ENCODE measurements around the gene CNTNAP2. TPM values are rescaled to one million over a fixed set of nuclear protein-coding genes. Genes with fewer than 3 reads are reported as not detected.
"Not testable (repeated sequence)": the region's sequence is repeated elsewhere in the genome, so short reads cannot be mapped to it uniquely, and the experiment has no call there.

Gene CNTNAP2
- total RNA-seq, 2 donors from 2014 or later: 0.37 TPM; not detected in 1

GRCh38 chr7:146185844-146186243 lies 69.2 kb downstream of the CNTNAP2 start:
- H3K9me3 ChIP-seq (ENCODE audit: control insufficient read depth, low read length, poor library complexity, severe bottlenecking): no peaks in the 10 kb centered on the region
- Mint-ChIP-seq H3K27me3 (no peaks in the 10 kb centered on the region), H3K27ac (no peak overlapping the region), H3K4me3 (no peak overlapping the region), H3K4me1 (no peaks in the 10 kb centered on the region), H3K36me3 (ENCODE audit: low read depth) (no peaks in the 10 kb centered on the region)
- DNase-seq (no peak), ATAC-seq (no peak)

DNA sequence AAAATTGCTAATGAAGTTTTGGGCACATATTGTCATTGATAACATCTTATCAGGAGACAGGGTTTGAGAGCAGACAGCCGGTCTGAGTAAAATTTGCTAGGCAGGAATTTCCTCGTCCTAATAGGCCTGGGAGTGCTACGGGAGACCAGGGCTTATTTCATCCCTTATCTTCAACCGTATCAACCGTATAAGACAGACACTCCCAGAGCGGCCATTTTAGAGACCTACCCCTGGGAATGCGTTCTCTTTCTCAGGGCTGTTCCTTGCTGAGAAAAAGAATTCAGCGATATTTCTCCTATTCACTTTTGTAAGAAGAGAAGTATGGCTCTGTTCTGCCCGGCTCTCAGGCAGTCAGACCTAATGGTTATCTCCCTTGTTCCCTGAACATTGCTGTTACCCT lies 74.8 kb downstream of the CNTNAP2 start:
- ATAC-seq; H3K9me3 ChIP-seq (ENCODE audit: control insufficient read depth, low read length, poor library complexity, severe bottlenecking); H3K27me3 Mint-ChIP-seq; H3K27ac Mint-ChIP-seq; DNase-seq; H3K4me3 Mint-ChIP-seq; H3K4me1 Mint-ChIP-seq; H3K36me3 Mint-ChIP-seq (ENCODE audit: low read depth): not testable (repeated sequence)

DNA sequence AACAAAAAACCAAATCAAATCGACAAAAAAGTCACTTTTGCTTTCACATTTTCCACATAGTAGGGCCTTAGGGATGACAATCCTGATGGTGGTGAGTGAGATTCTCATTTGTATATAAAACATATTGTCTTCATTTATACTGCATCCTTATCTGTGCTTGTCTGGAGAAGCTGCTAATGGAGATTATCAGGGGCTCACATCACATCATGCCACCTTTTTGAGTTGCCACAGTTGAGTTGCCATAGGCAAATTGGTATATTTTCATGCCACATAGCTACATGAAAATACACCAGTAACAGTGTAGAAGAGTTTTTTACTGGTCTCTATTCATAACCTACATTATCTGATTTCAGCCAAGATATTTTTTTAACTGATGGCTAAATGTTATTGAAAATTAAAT lies 85.3 kb downstream of the CNTNAP2 start:
- no peak overlapping the region for H3K4me3 Mint-ChIP-seq
- H3K27me3 Mint-ChIP-seq: no peaks in the 10 kb centered on the region
- no peaks in the 10 kb centered on the region for H3K36me3 Mint-ChIP-seq (ENCODE audit: low read depth)
- no peaks in the 10 kb centered on the region for H3K4me1 Mint-ChIP-seq
- no peak for ATAC-seq
- H3K9me3 ChIP-seq (ENCODE audit: control insufficient read depth, low read length, poor library complexity, severe bottlenecking): no peaks in the 10 kb centered on the region
- DNase-seq: no peak
- H3K27ac Mint-ChIP-seq: no peak overlapping the region

DNA sequence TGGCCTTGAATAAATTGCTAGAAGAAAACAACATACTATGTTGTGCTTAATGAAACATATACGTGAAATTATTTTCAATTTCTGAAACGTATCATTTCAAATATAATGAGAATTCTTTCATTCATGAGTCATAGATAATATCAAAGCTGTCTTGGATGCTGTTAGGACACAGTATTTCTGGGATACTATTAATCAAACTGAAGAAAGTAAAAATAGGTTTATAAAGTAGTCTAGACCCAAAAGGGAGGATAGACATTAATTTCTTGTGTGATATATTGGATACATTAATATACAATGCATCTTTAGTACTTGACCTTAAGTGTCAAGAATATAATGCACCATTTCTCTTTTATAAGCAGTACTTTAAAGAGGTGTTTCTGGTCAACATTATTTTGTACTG lies 89.7 kb downstream of the CNTNAP2 start:
- no peaks in the 10 kb centered on the region for H3K36me3 Mint-ChIP-seq (ENCODE audit: low read depth)
- ATAC-seq: no peak
- H3K9me3 ChIP-seq (ENCODE audit: control insufficient read depth, low read length, poor library complexity, severe bottlenecking): no peaks in the 10 kb centered on the region

GRCh38 chr7:146208492-146208891 lies 91.9 kb downstream of the CNTNAP2 start:
- no peaks in the 10 kb centered on the region for H3K27me3 Mint-ChIP-seq
- ATAC-seq (no peak), DNase-seq (no peak)
- H3K4me1 Mint-ChIP-seq: no peaks in the 10 kb centered on the region
- H3K36me3 Mint-ChIP-seq (ENCODE audit: low read depth): no peaks in the 10 kb centered on the region
- no peak overlapping the region for H3K4me3 Mint-ChIP-seq
- H3K27ac Mint-ChIP-seq: no peak overlapping the region
- no peaks in the 10 kb centered on the region for H3K9me3 ChIP-seq (ENCODE audit: control insufficient read depth, low read length, poor library complexity, severe bottlenecking)

More for the DNA sequence above, 89.7 kb downstream of the CNTNAP2 start:
- H3K27ac Mint-ChIP-seq: no peak overlapping the region
- no peak overlapping the region for H3K4me3 Mint-ChIP-seq
- no peaks in the 10 kb centered on the region for H3K4me1 Mint-ChIP-seq
- no peak for DNase-seq
- H3K27me3 Mint-ChIP-seq: no peaks in the 10 kb centered on the region

DNA sequence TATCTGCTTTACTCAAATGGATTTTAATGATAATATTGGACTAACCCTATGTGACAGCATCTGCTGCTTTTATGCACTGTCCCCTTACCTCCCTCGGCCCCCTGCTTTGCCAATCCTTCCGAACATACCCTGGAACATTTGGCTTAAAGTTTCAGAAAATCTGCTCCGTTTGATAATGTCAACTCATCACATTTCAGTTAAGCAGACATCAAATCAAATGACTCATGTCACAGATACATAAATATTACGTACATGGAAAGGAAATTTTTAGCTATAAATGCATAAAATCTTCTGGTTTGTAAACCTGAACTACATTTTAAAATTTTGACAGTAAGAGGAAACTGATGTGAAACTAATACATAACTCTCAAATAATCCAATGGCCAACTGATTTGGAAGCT lies 98.2 kb downstream of the CNTNAP2 start:
- Mint-ChIP-seq H3K27ac (no peak overlapping the region), H3K27me3 (no peaks in the 10 kb centered on the region), H3K36me3 (ENCODE audit: low read depth) (no peaks in the 10 kb centered on the region), H3K4me3 (no peak overlapping the region), H3K4me1 (no peaks in the 10 kb centered on the region)
- ATAC-seq (no peak), DNase-seq (no peak)
- no peaks in the 10 kb centered on the region for H3K9me3 ChIP-seq (ENCODE audit: control insufficient read depth, low read length, poor library complexity, severe bottlenecking)

GRCh38 chr7:146216396-146217041 lies 99.9 kb downstream of the CNTNAP2 start:
- DNase-seq (no peak), ATAC-seq (no peak)
- Mint-ChIP-seq H3K4me3 (no peak overlapping the region), H3K36me3 (ENCODE audit: low read depth) (no peaks in the 10 kb centered on the region), H3K27me3 (no peaks in the 10 kb centered on the region), H3K4me1 (no peaks in the 10 kb centered on the region), H3K27ac (no peak overlapping the region)
- no peaks in the 10 kb centered on the region for H3K9me3 ChIP-seq (ENCODE audit: control insufficient read depth, low read length, poor library complexity, severe bottlenecking)

- no peaks in the 10 kb centered on the region for H3K4me1 Mint-ChIP-seq
- no peaks in the 10 kb centered on the region for H3K9me3 ChIP-seq (ENCODE audit: control insufficient read depth, low read length, poor library complexity, severe bottlenecking)
- no peaks in the 10 kb centered on the region for H3K36me3 Mint-ChIP-seq (ENCODE audit: low read depth)
- H3K27ac Mint-ChIP-seq: no peak overlapping the region
- H3K4me3 Mint-ChIP-seq: no peak overlapping the region
- H3K27me3 Mint-ChIP-seq: no peaks in the 10 kb centered on the region
- DNase-seq: no peak
- no peak for ATAC-seq
Observed at GRCh38 chr7:146223851-146224250, 107.2 kb downstream of the CNTNAP2 start.

- ATAC-seq (no peak), DNase-seq (no peak)
- Mint-ChIP-seq H3K27ac (no peak overlapping the region), H3K4me1 (no peaks in the 10 kb centered on the region), H3K27me3 (no peaks in the 10 kb centered on the region), H3K4me3 (no peak overlapping the region), H3K36me3 (ENCODE audit: low read depth) (no peaks in the 10 kb centered on the region)
- H3K9me3 ChIP-seq (ENCODE audit: control insufficient read depth, low read length, poor library complexity, severe bottlenecking): no peaks in the 10 kb centered on the region
Observed at GRCh38 chr7:146232604-146233003, 116.0 kb downstream of the CNTNAP2 start.

- no peaks in the 10 kb centered on the region for H3K27me3 Mint-ChIP-seq
- H3K4me1 Mint-ChIP-seq: no peaks in the 10 kb centered on the region
- no peak overlapping the region for H3K4me3 Mint-ChIP-seq
- H3K27ac Mint-ChIP-seq: no peak overlapping the region
- H3K36me3 Mint-ChIP-seq (ENCODE audit: low read depth): no peaks in the 10 kb centered on the region
- DNase-seq: no peak
- no peak for ATAC-seq
- H3K9me3 ChIP-seq (ENCODE audit: control insufficient read depth, low read length, poor library complexity, severe bottlenecking): no peaks in the 10 kb centered on the region
Observed at GRCh38 chr7:146235195-146235594, 118.6 kb downstream of the CNTNAP2 start.

DNA sequence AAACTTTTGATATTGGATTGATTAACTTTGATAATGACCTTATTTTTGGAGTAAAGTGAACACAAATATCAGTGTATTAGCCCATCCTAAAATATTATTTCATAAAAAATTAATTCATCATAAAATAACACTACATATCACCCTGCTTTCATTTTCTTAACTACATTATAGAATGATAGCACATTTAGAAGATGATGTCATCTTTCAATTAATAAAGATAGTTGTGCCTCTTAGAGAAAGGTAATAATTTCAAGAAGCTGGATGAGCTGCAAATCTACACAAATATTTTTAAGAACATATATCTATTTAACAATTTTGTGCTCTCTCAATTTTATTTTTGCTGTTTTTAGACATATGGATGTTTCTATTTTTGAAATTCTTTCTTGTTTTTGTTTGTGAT lies 126.1 kb downstream of the CNTNAP2 start:
- Mint-ChIP-seq H3K4me3 (no peak overlapping the region), H3K4me1 (no peaks in the 10 kb centered on the region), H3K27me3 (no peaks in the 10 kb centered on the region), H3K36me3 (ENCODE audit: low read depth) (no peaks in the 10 kb centered on the region), H3K27ac (no peak overlapping the region)
- no peak for ATAC-seq
- no peak for DNase-seq
- no peaks in the 10 kb centered on the region for H3K9me3 ChIP-seq (ENCODE audit: control insufficient read depth, low read length, poor library complexity, severe bottlenecking)

GRCh38 chr7:146247991-146248390 lies 131.4 kb downstream of the CNTNAP2 start:
- H3K36me3 Mint-ChIP-seq (ENCODE audit: low read depth); H3K27me3 Mint-ChIP-seq; H3K4me1 Mint-ChIP-seq: not testable (repeated sequence)

DNA sequence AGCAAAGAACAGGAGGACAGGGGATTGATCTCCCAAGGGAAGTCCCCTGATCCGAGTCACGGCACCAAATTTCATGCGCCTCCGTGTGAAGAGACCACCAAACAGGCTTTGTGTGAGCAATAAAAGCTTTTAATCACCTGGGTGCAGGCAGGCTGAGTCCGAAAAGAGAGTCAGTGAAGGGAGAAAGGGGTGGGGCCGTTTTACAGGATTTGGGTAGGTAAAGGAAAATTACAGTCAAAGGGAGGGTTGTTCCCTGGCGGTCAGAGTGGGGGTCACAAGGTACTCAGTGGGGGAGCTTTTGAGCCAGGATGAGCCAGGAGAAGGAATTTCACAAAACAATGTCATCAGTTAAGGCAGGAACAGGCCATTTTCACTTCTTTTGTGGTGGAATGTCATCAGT lies 132.1 kb downstream of the CNTNAP2 start:
- H3K27me3 Mint-ChIP-seq; ATAC-seq; H3K9me3 ChIP-seq (ENCODE audit: control insufficient read depth, low read length, poor library complexity, severe bottlenecking); H3K4me1 Mint-ChIP-seq; H3K4me3 Mint-ChIP-seq; H3K27ac Mint-ChIP-seq; DNase-seq; H3K36me3 Mint-ChIP-seq (ENCODE audit: low read depth): not testable (repeated sequence)

More at GRCh38 chr7:146247991-146248390, 131.4 kb downstream of the CNTNAP2 start:
- not testable (repeated sequence) for H3K9me3 ChIP-seq (ENCODE audit: control insufficient read depth, low read length, poor library complexity, severe bottlenecking); DNase-seq; H3K27ac Mint-ChIP-seq; ATAC-seq; H3K4me3 Mint-ChIP-seq

- DNase-seq (no peak), ATAC-seq (no peak)
- H3K9me3 ChIP-seq (ENCODE audit: control insufficient read depth, low read length, poor library complexity, severe bottlenecking): no peaks in the 10 kb centered on the region
- Mint-ChIP-seq H3K27me3 (no peaks in the 10 kb centered on the region), H3K4me3 (no peak overlapping the region), H3K27ac (no peak overlapping the region), H3K4me1 (no peaks in the 10 kb centered on the region), H3K36me3 (ENCODE audit: low read depth) (no peaks in the 10 kb centered on the region)
Observed at GRCh38 chr7:146249272-146249671, 132.7 kb downstream of the CNTNAP2 start.
